Suprapubic skin (tissue), 3 donors: Measurements from ENCODE around the gene ACKR3.

Source experiments
- POLR2AphosphoS5 ChIP-seq, 3 donors: sonication (generic); formaldehyde crosslinking; IDR thresholded peaks; one replicate each; pipeline ENCODE4 v1.6.1; 2017; ENCODE audit warnings: antibody characterized with exemption in 3 of 3
- TF ChIP-seq, protein P1 (sequence below), 2 donors: fragments of 200-600 bp in 1 of 2; fragments of 450-650 bp in 1 of 2; sonication (generic) in 1 of 2; IDR thresholded peaks; one replicate each; pipeline ENCODE4 v1.5.1; 2016 to 2019; ENCODE audit warnings: antibody characterized with exemption in 2 of 2, mild to moderate bottlenecking in 1 of 2, moderate library complexity in 1 of 2

DNA sequence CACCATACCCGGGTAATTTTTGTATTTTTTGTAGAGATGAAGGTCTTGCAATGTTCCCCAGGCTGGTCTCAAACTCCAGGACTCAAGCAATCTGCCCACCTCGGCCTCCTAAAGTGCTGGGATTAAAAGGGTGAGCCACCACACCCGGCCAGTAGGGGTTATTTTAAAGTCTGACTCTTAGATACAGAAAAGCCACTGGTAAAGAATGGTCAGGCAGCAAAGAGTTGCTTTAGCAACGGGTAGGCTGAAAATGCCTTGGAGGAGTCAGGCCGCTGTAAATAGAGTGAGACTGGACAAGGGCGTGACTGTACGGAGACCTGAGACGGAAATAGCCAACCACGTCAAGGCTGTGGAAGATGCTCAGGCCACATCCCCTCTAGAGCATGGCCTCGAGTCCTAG is 54.2 kb downstream of the ACKR3 start:
- TF ChIP-seq, protein P1, sequence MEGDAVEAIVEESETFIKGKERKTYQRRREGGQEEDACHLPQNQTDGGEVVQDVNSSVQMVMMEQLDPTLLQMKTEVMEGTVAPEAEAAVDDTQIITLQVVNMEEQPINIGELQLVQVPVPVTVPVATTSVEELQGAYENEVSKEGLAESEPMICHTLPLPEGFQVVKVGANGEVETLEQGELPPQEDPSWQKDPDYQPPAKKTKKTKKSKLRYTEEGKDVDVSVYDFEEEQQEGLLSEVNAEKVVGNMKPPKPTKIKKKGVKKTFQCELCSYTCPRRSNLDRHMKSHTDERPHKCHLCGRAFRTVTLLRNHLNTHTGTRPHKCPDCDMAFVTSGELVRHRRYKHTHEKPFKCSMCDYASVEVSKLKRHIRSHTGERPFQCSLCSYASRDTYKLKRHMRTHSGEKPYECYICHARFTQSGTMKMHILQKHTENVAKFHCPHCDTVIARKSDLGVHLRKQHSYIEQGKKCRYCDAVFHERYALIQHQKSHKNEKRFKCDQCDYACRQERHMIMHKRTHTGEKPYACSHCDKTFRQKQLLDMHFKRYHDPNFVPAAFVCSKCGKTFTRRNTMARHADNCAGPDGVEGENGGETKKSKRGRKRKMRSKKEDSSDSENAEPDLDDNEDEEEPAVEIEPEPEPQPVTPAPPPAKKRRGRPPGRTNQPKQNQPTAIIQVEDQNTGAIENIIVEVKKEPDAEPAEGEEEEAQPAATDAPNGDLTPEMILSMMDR (IDR thresholded peaks at IDR 0.05), result no peak
- TF ChIP-seq POLR2AphosphoS5 (IDR thresholded peaks at IDR 0.05), result no peak
